GM19438 (cell line): ENCODE data around the gene OR2J2.
"Not testable (repeated sequence)": the region's sequence is repeated elsewhere in the genome, so short reads cannot be mapped to it uniquely, and the experiment has no call there.

Source experiments
- ATAC-seq: cut with Tn5 transposase; IDR thresholded peaks from one replicate; pipeline ENCODE4 v1.9.1; 2021; ENCODE audit warnings: low read depth; ENCODE audit not compliant: unreplicated experiment

OR2J2 gene

GRCh38 chr6:29218056-29218455 lies 47.3 kb downstream of the OR2J2 start:
- not testable (repeated sequence) for ATAC-seq
